HCT116 (cell line): Measurements from ENCODE around the gene MEPCE. TPM values are rescaled to one million over a fixed set of nuclear protein-coding genes. Genes with fewer than 3 reads are reported as not detected.

ENCODE experiments used
- ATAC-seq: fragments of 200-7000 bp; cut with Tn5 transposase; 2 replicates; pipeline ENCODE4 v1.9.1; 2020; ENCODE audit warnings: mild to moderate bottlenecking, moderate library complexity
- BruUV-seq: library from RNA; stranded (reverse); fragments of 400-500 nt; replicated peaks from 2 replicates; lab custom pipeline; 2021; lab: Mats Ljungman, UMichigan
- CTCF ChIA-PET: fragments of 300-600 bp; sonication (Branson Sonifier 250); formaldehyde crosslinking; loops from one replicate; lab custom pipeline; 2021; ENCODE audit warnings: antibody characterized with exemption; lab: Charles Lee
- POLR2A ChIA-PET: fragments of 300-600, 350-600 bp; sonication (Branson Sonifier 250); formaldehyde crosslinking; loops from one replicate; lab custom pipeline; 2021; ENCODE audit warnings: antibody characterized with exemption; lab: Charles Lee
- RAD21 ChIA-PET, 2 experiments: fragments of 300-600 bp; sonication (Branson Sonifier 250); formaldehyde crosslinking; loops; one replicate each; lab custom pipeline; 2023; ENCODE audit warnings: low total read pairs in 2 of 2; ENCODE audit not compliant: uncharacterized antibody in 2 of 2, unreplicated experiment in 2 of 2, low non-redundant PET in 1 of 2; lab: Charles Lee
- DNase-seq: peaks from one replicate; pipeline ENCODE4 v3.0.0-alpha.2; 2010; ENCODE audit warnings: low read depth, low spot score
- H2AFZ ChIP-seq: fragments of 200-600 bp; shearing (Covaris generic), sonication (generic); 2 replicates; pipeline ENCODE4 v1.6.1; 2017; ENCODE audit warnings: low read depth, mixed run types, mixed read lengths, antibody characterized with exemption, low read length; ENCODE audit not compliant: poor library complexity, severe bottlenecking
- H3K27ac ChIP-seq: 2 replicates; pipeline ENCODE4 v1.5.1; 2012; ENCODE audit warnings: low read depth, low read length
- H3K27me3 ChIP-seq: fragments of 200-600 bp; sonication (generic); 2 replicates; pipeline ENCODE4 v1.6.1; 2016; ENCODE audit warnings: mixed run types, low read length, mixed read lengths; ENCODE audit not compliant: insufficient read depth
- H3K36me3 ChIP-seq, 2 experiments: fragments of 200-500 bp in 1 of 2; fragments of 200-600 bp in 1 of 2; sonication (Bioruptor generic) in 1 of 2; sonication (generic) in 1 of 2; 2 replicates each; pipeline versions ENCODE4 v1.5.1 to v1.6.1; 2014 to 2016; ENCODE audit warnings: low read length in 2 of 2, inconsistent platforms in 1 of 2, mixed read lengths in 1 of 2, mixed run types in 1 of 2; ENCODE audit not compliant: insufficient read depth in 2 of 2, control insufficient read depth in 1 of 2
- H3K4me1 ChIP-seq, 2 experiments: fragments of 200-600 bp in 1 of 2; sonication (generic) in 1 of 2; 2 replicates each; pipeline versions ENCODE4 v1.5.1 to v1.6.1; 2012 to 2017; ENCODE audit warnings: low read length in 2 of 2, inconsistent platforms in 1 of 2, mild to moderate bottlenecking in 1 of 2, mixed read lengths in 1 of 2, mixed run types in 1 of 2, moderate library complexity in 1 of 2; ENCODE audit not compliant: insufficient read depth in 2 of 2, control insufficient read depth in 1 of 2
- H3K4me2 ChIP-seq: fragments of 200-600 bp; sonication (generic); 2 replicates; pipeline ENCODE4 v1.6.1; 2017; ENCODE audit warnings: mixed run types, low read length, mixed read lengths
- H3K4me3 ChIP-seq, 2 experiments: fragments of 200-600 bp in 1 of 2; sonication (generic) in 1 of 2; replicated peaks in 1 of 2; 2 replicates each; pipeline ENCODE4 v1.5.1; 2011 to 2016; ENCODE audit warnings: low read length in 2 of 2, control low read depth in 1 of 2, low read depth in 1 of 2, mild to moderate bottlenecking in 1 of 2, mixed read lengths in 1 of 2, mixed run types in 1 of 2
- H3K79me2 ChIP-seq: fragments of 200-600 bp; sonication (generic); 2 replicates; pipeline ENCODE4 v1.6.1; 2017; ENCODE audit warnings: mild to moderate bottlenecking, mixed run types, low read length, moderate library complexity, mixed read lengths; ENCODE audit not compliant: insufficient read depth
- H3K9ac ChIP-seq: fragments of 200-600 bp; sonication (generic); 2 replicates; pipeline ENCODE4 v1.6.1; 2016; ENCODE audit warnings: low read length, mixed read lengths
- H3K9me2 ChIP-seq: fragments of 200-600 bp; sonication (generic), shearing (Covaris generic); 2 replicates; pipeline ENCODE4 v1.6.1; 2017; ENCODE audit warnings: mixed run types, mild to moderate bottlenecking, moderate library complexity; ENCODE audit not compliant: insufficient read depth
- H3K9me3 ChIP-seq, 2 experiments: fragments of 200-500 bp in 1 of 2; fragments of 200-600 bp in 1 of 2; sonication (Bioruptor generic) in 1 of 2; sonication (generic) in 1 of 2; 2 replicates each; pipeline ENCODE4 v1.6.1; 2014 to 2017; ENCODE audit warnings: low read length in 2 of 2, mixed read lengths in 2 of 2, inconsistent platforms in 1 of 2, low read depth in 1 of 2, mild to moderate bottlenecking in 1 of 2, mixed run types in 1 of 2, moderate library complexity in 1 of 2; ENCODE audit not compliant: control insufficient read depth in 1 of 2, insufficient read depth in 1 of 2
- H4K20me1 ChIP-seq: fragments of 200-600 bp; sonication (generic), shearing (Covaris generic); 2 replicates; pipeline ENCODE4 v1.6.1; 2017; ENCODE audit warnings: mixed run types, mild to moderate bottlenecking, moderate library complexity; ENCODE audit not compliant: insufficient read depth
- ATF3 ChIP-seq: IDR thresholded peaks from 2 replicates; pipeline ENCODE4 v1.6.1; 2012
- CTCF ChIP-seq, 3 experiments: fragments of 200-600 bp in 1 of 3; sonication (generic) in 1 of 3; IDR thresholded peaks in 2 of 3; conservative IDR thresholded peaks in 1 of 3; 2 replicates each; pipeline ENCODE4 v1.5.1; 2012 to 2017; ENCODE audit warnings: low read depth in 2 of 3, low read length in 2 of 3, antibody characterized with exemption in 1 of 3, borderline replicate concordance in 1 of 3, control low read depth in 1 of 3, mild to moderate bottlenecking in 1 of 3, mixed read lengths in 1 of 3, mixed run types in 1 of 3, moderate library complexity in 1 of 3; ENCODE audit not compliant: insufficient read depth in 1 of 3
- ELF1 ChIP-seq: IDR thresholded peaks from 2 replicates; pipeline ENCODE4 v1.6.1; 2012; ENCODE audit warnings: low read depth, borderline replicate concordance
- EZH2 ChIP-seq: fragments of 200-600 bp; sonication (generic); IDR thresholded peaks from 2 replicates; pipeline ENCODE4 v1.6.1; 2017; ENCODE audit warnings: antibody characterized with exemption, mixed run types
- FOSL1 ChIP-seq: IDR thresholded peaks from 2 replicates; pipeline ENCODE4 v1.6.1; 2012; ENCODE audit warnings: low read depth
- MAX ChIP-seq: IDR thresholded peaks from 2 replicates; pipeline ENCODE4 v1.6.1; 2012
- POLR2A ChIP-seq: IDR thresholded peaks from 2 replicates; pipeline ENCODE4 v1.7.0; 2011; ENCODE audit warnings: borderline replicate concordance; ENCODE audit not compliant: insufficient read depth, insufficient read length; ENCODE audit errors: extremely low read depth
- RAD21 ChIP-seq: IDR thresholded peaks from 2 replicates; pipeline ENCODE4 v1.6.1; 2012; ENCODE audit warnings: low read depth, mild to moderate bottlenecking
- SIN3A ChIP-seq: IDR thresholded peaks from 2 replicates; pipeline ENCODE4 v1.6.1; 2012; ENCODE audit warnings: low read depth
- SP1 ChIP-seq: IDR thresholded peaks from 2 replicates; pipeline ENCODE4 v1.6.1; 2012; ENCODE audit warnings: low read depth
- SRF ChIP-seq: IDR thresholded peaks from 2 replicates; pipeline ENCODE4 v1.6.1; 2012; ENCODE audit warnings: low read depth
- ZBTB33 ChIP-seq: IDR thresholded peaks from 2 replicates; pipeline ENCODE4 v1.6.1; 2011; ENCODE audit warnings: mild to moderate bottlenecking, low read length, moderate library complexity; ENCODE audit not compliant: insufficient replicate concordance; ENCODE audit errors: extremely low read depth
- ZFX ChIP-seq: fragments of 450-650 bp; IDR thresholded peaks from 2 replicates; pipeline ENCODE4 v1.6.1; 2017
- intact Hi-C: fragments of 100-400 bp; cut with micrococcal nuclease; formaldehyde crosslinking; loops from 2 replicates; pipeline ENCODE4 v1.10.0; 2022
- total RNA-seq: library from RNA; stranded (reverse); gene quantifications from one replicate; pipeline ENCODE4 v1.2.1, GENCODE V29; 2021; ENCODE audit not compliant: unreplicated experiment

Gene MEPCE
- total RNA-seq, 1 experiment from 2014 or later: 44.4 TPM

- Histone ChIP-seq H2AFZ (no peak overlapping the region), H3K9ac (no peak overlapping the region), H3K9me2 (no peaks in the 10 kb centered on the region), H4K20me1 (no peaks in the 10 kb centered on the region), H3K4me2 (no peak overlapping the region), H3K27me3 (no peaks in the 10 kb centered on the region), H3K4me1 (peaks cover 17 to 39% of the 10 kb centered on the region in 2 experiments), H3K79me2 (no peaks in the 10 kb centered on the region), H3K27ac (no peak overlapping the region), H3K9me3 (no peaks in the 10 kb centered on the region), H3K36me3 (0 out of 4 replicates have a peak, but pooled peaks cover 0 to 2% of the 10 kb centered on the region in 2 experiments), H3K4me3 (no peak overlapping the region)
- ATAC-seq: no peak
- DNase-seq: no peak
- POLR2A ChIA-PET: no interaction called here
- CTCF ChIA-PET: no interaction called here
- BruUV-seq: no TSS peak
- RAD21 ChIA-PET: no interaction called here
- no peak for TF ChIP-seq SIN3A
- TF ChIP-seq FOSL1: no peak
- no peak for TF ChIP-seq ATF3
- TF ChIP-seq RAD21: no peak
- intact Hi-C loops: loop anchor here (2.0 kb wide), 2 partner anchors 223 to 385 kb away; partner anchors contain the start of gene SLC12A9
Observed at GRCh38 chr7:100467638-100468373, 38.2 kb downstream of the MEPCE start.

- BruUV-seq: no TSS peak
- POLR2A ChIA-PET: interaction anchor here (0.7 kb wide), 1 partner anchor 90 kb away, joined by 3 read pairs; no protein-coding TSS in a partner anchor
- no peak for TF ChIP-seq ZBTB33
- no peak for TF ChIP-seq ZFX
- no peak for TF ChIP-seq SRF
- no peak for TF ChIP-seq EZH2
- TF ChIP-seq RAD21: peak; percentile 93
- TF ChIP-seq POLR2A: no peak
- no peak for TF ChIP-seq SP1
- no peak for TF ChIP-seq FOSL1
- peak; percentile 80 to 95 (median 91) for TF ChIP-seq CTCF (IDR thresholded peaks at IDR 0.05 in 2 of 3, conservative IDR thresholded peaks at IDR 0.05 in 1 of 3; ENCODE audit: borderline replicate concordance in 1 of 3, insufficient read depth in 1 of 3, low read depth in 2 of 3, low read length in 2 of 3)
- TF ChIP-seq ELF1: no peak
- no peak for TF ChIP-seq MAX
Observed at GRCh38 chr7:100469227-100470044, 39.8 kb downstream of the MEPCE start.

More at GRCh38 chr7:100469227-100470044, 39.8 kb downstream of the MEPCE start:
- H3K4me3 ChIP-seq: no peak overlapping the region
- no peak overlapping the region for H3K9ac ChIP-seq
- H3K27ac ChIP-seq: peak overlapping the region; percentile 52
- ChIA-PET RAD21 (interaction anchor here (0.6 to 0.8 kb wide), 2 partner anchors 10 to 85 kb away, joined by 4 read pairs; no protein-coding TSS in a partner anchor), CTCF (interaction anchor here (0.5 to 3.4 kb wide), 14 partner anchors 10 to 383 kb away, joined by 3 to 31 read pairs (median 3); partner anchors contain the start of genes FBXO24, GIGYF1, LRCH4 and SLC12A9)
- H3K9me2 ChIP-seq: no peaks in the 10 kb centered on the region
- H4K20me1 ChIP-seq: no peaks in the 10 kb centered on the region
- no peaks in the 10 kb centered on the region for H3K9me3 ChIP-seq
- H3K79me2 ChIP-seq: no peaks in the 10 kb centered on the region
- no peak overlapping the region for H2AFZ ChIP-seq
- intact Hi-C loops: loop anchor here (1.0 to 2.0 kb wide), 3 partner anchors 90 to 383 kb away; partner anchors contain the start of gene SLC12A9
- peak; percentile 85 for ATAC-seq
- 0 out of 4 replicates have a peak, but pooled peaks cover 0 to 2% of the 10 kb centered on the region in 2 experiments for H3K36me3 ChIP-seq
- DNase-seq: no peak
- no peak overlapping the region for H3K4me2 ChIP-seq
- H3K27me3 ChIP-seq: no peaks in the 10 kb centered on the region
- peaks cover 22 to 43% of the 10 kb centered on the region in 2 experiments for H3K4me1 ChIP-seq
